T-helper 9 cell (primary cell): ENCODE results near the gene SRGAP1.
"Not testable (repeated sequence)": the region's sequence is repeated elsewhere in the genome, so short reads cannot be mapped to it uniquely, and the experiment has no call there.

Source experiments
- DNase-seq: peaks from one replicate; pipeline ENCODE4 v3.0.0-alpha.2; 2020

Gene SRGAP1

GRCh38 chr12:63870838-63871237, 26.3 kb downstream of the SRGAP1 start:
- no peak for DNase-seq

GRCh38 chr12:63874897-63875480, 30.5 kb downstream of the SRGAP1 start:
- no peak for DNase-seq

- DNase-seq: no peak
Observed at GRCh38 chr12:63875703-63876102, 31.2 kb downstream of the SRGAP1 start.

- no peak for DNase-seq
Observed at GRCh38 chr12:63876980-63877379, 32.5 kb downstream of the SRGAP1 start.

- DNase-seq: no peak
Observed at GRCh38 chr12:63877693-63878092, 33.2 kb downstream of the SRGAP1 start.

GRCh38 chr12:63880235-63880634, 35.7 kb downstream of the SRGAP1 start:
- not testable (repeated sequence) for DNase-seq

GRCh38 chr12:63880742-63881263, 36.3 kb downstream of the SRGAP1 start:
- no peak for DNase-seq

- DNase-seq: no peak
Observed at GRCh38 chr12:63882844-63883243, 38.3 kb downstream of the SRGAP1 start.

GRCh38 chr12:63885401-63885800, 40.9 kb downstream of the SRGAP1 start:
- DNase-seq: no peak

- DNase-seq: no peak
Observed at GRCh38 chr12:63888908-63889635, 44.6 kb downstream of the SRGAP1 start.

GRCh38 chr12:63889721-63890509, 45.4 kb downstream of the SRGAP1 start:
- no peak for DNase-seq

- DNase-seq: no peak
Observed at GRCh38 chr12:63893170-63893569, 48.7 kb downstream of the SRGAP1 start.

GRCh38 chr12:63894132-63894531, 49.6 kb downstream of the SRGAP1 start:
- no peak for DNase-seq

GRCh38 chr12:63895841-63896240, 51.3 kb downstream of the SRGAP1 start:
- DNase-seq: no peak

- no peak for DNase-seq
Observed at GRCh38 chr12:63897931-63898330, 53.4 kb downstream of the SRGAP1 start.

- no peak for DNase-seq
Observed at GRCh38 chr12:63898764-63899337, 54.4 kb downstream of the SRGAP1 start.

GRCh38 chr12:63899396-63899795, 54.9 kb downstream of the SRGAP1 start:
- DNase-seq: no peak

- DNase-seq: no peak
Observed at GRCh38 chr12:63900922-63901793, 56.7 kb downstream of the SRGAP1 start.

GRCh38 chr12:63904653-63905052, 60.2 kb downstream of the SRGAP1 start:
- DNase-seq: no peak

GRCh38 chr12:63905544-63905943, 61.0 kb downstream of the SRGAP1 start:
- no peak for DNase-seq

GRCh38 chr12:63906876-63907275, 62.4 kb downstream of the SRGAP1 start:
- no peak for DNase-seq

- no peak for DNase-seq
Observed at GRCh38 chr12:63907561-63907960, 63.1 kb downstream of the SRGAP1 start.
